MCF 10A (cell line): ENCODE data around the gene DISP2. TPM values are rescaled to one million over a fixed set of nuclear protein-coding genes. Genes with fewer than 3 reads are reported as not detected.

Experiments
- BruUV-seq: library from RNA; stranded (reverse); fragments of 400-500 nt; replicated peaks from 2 replicates; lab custom pipeline; 2021; lab: Mats Ljungman, UMichigan
- CTCF ChIA-PET: fragments of 300-600 bp; sonication (Branson Sonifier 250); formaldehyde crosslinking; extraction: SDS; loops from one replicate; lab custom pipeline; 2021; ENCODE audit warnings: antibody characterized with exemption, inconsistent platforms; lab: Yijun Ruan, JAX
- POLR2A ChIA-PET: fragments of 300-600, 350-650 bp; sonication (Branson Sonifier 250); formaldehyde crosslinking; extraction: SDS; loops from one replicate; lab custom pipeline; 2020; ENCODE audit warnings: antibody characterized with exemption, inconsistent platforms; lab: Yijun Ruan, JAX
- DNase-seq: peaks from one replicate; pipeline ENCODE4 v3.0.0-alpha.2; 2018; ENCODE audit not compliant: unreplicated experiment
- H3K27ac Mint-ChIP-seq: one replicate; pipeline ENCODE4 v1.8.0; 2022; ENCODE audit warnings: mild to moderate bottlenecking, low read depth, mixed read lengths; ENCODE audit not compliant: unreplicated experiment
- H3K27me3 Mint-ChIP-seq: one replicate; pipeline ENCODE4 v1.8.0; 2022; ENCODE audit warnings: mixed read lengths; ENCODE audit not compliant: insufficient read depth, unreplicated experiment
- H3K36me3 Mint-ChIP-seq: one replicate; pipeline ENCODE4 v1.8.0; 2022; ENCODE audit warnings: mild to moderate bottlenecking, moderate library complexity, mixed read lengths; ENCODE audit not compliant: insufficient read depth, unreplicated experiment
- H3K4me1 Mint-ChIP-seq: one replicate; pipeline ENCODE4 v1.8.0; 2022; ENCODE audit warnings: mixed read lengths; ENCODE audit not compliant: insufficient read depth, unreplicated experiment
- H3K4me3 Mint-ChIP-seq: one replicate; pipeline ENCODE4 v1.8.0; 2022; ENCODE audit warnings: mild to moderate bottlenecking, moderate library complexity, mixed read lengths; ENCODE audit not compliant: unreplicated experiment
- H3K9me3 Mint-ChIP-seq: one replicate; pipeline ENCODE4 v1.8.0; 2022; ENCODE audit warnings: mixed read lengths; ENCODE audit not compliant: unreplicated experiment
- CTCF ChIP-seq: fragments of 200-600 bp; IDR thresholded peaks from one replicate; pipeline ENCODE4 v1.8.0; 2022; ENCODE audit warnings: antibody characterized with exemption, mild to moderate bottlenecking; ENCODE audit not compliant: unreplicated experiment
- intact Hi-C: fragments of 100-400 bp; cut with micrococcal nuclease; formaldehyde crosslinking; loops from 2 replicates; pipeline ENCODE4 v1.14.1; 2022
- total RNA-seq: library from RNA; stranded (reverse); gene quantifications from 2 replicates; pipeline ENCODE4 v1.2.3, GENCODE V29; 2022

DISP2 gene
- total RNA-seq, 1 experiment from 2014 or later = 1.8 TPM

DNA sequence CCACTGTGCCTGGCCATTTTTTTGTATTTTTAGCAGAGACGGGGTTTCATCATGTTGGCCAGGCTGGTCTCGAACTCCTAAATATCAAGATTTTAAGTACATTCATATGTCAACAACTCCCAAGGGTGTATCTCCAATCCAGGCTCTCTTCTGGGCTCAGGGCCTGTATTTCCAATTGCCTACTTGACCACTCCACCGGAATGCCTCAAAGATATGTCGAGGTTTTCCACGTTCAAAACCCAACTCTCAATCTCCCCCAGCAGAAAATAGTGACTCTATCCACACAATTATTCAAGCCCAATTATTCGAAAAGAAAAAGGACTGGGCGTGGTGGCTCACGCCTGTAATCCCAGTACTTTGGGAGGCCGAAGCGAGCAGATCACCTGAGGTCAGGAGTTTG is 22.6 kb downstream of the DISP2 start:
- no peaks in the 10 kb centered on the region for H3K9me3 Mint-ChIP-seq
- DNase-seq = no peak
- H3K36me3 Mint-ChIP-seq = peaks cover 6% of the 10 kb centered on the region
- intact Hi-C loops = no loop called here
- H3K27me3 Mint-ChIP-seq = no peaks in the 10 kb centered on the region
- peaks cover 25% of the 10 kb centered on the region for H3K4me1 Mint-ChIP-seq
- TF ChIP-seq CTCF = no peak
- no peak overlapping the region for H3K4me3 Mint-ChIP-seq
- BruUV-seq = no TSS peak
- ChIA-PET POLR2A (interaction anchor here (0.6 to 1.9 kb wide), 3 partner anchors 12 to 25 kb away, joined by 4 to 13 read pairs (median 10); partner anchors contain the start of gene IVD), CTCF (interaction anchor here (0.6 to 3.7 kb wide), 6 partner anchors 13 to 463 kb away, joined by 3 to 22 read pairs (median 4); partner anchors contain the start of gene SPINT1)
- peak overlapping the region; percentile 8 for H3K27ac Mint-ChIP-seq

- TF ChIP-seq CTCF = no peak
- Mint-ChIP-seq H3K27me3 (no peaks in the 10 kb centered on the region), H3K4me1 (peaks cover 25% of the 10 kb centered on the region), H3K27ac (peak overlapping the region; percentile 89), H3K36me3 (peaks cover 6% of the 10 kb centered on the region), H3K9me3 (no peaks in the 10 kb centered on the region), H3K4me3 (no peak overlapping the region)
- ChIA-PET CTCF (interaction anchor here (0.6 to 3.5 kb wide), 5 partner anchors 13 to 312 kb away, joined by 3 to 25 read pairs (median 4); no protein-coding TSS in a partner anchor), POLR2A (interaction anchor here (0.6 to 3.1 kb wide), 8 partner anchors 14 to 1028 kb away, joined by 3 to 31 read pairs (median 3); partner anchors contain the start of genes CCDC9B and IVD)
- DNase-seq = no peak
- no TSS peak for BruUV-seq
- intact Hi-C loops = no loop called here
Observed at GRCh38 chr15:40381818-40382529, 24.0 kb downstream of the DISP2 start.

GRCh38 chr15:40382580-40383456 is 24.8 kb downstream of the DISP2 start, which contains the start of gene KNSTRN:
TSS of gene KNSTRN (plus strand) at chr15:40382721. CDS start at chr15:40382836, 115 bp downstream.
- intact Hi-C loops = no loop called here

More at GRCh38 chr15:40382580-40383456, 24.8 kb downstream of the DISP2 start, which contains the start of gene KNSTRN:
- Mint-ChIP-seq H3K27me3 (no peaks in the 10 kb centered on the region), H3K9me3 (no peaks in the 10 kb centered on the region), H3K4me3 (peak within 1 kb of the TSS; percentile 97), H3K4me1 (peaks cover 25% of the 10 kb centered on the region), H3K36me3 (peaks cover 11% of the 10 kb centered on the region), H3K27ac (peak within 1 kb of the TSS; percentile 89)
- CTCF ChIA-PET = interaction anchor here (0.6 to 3.5 kb wide), 6 partner anchors 11 to 313 kb away, joined by 3 to 25 read pairs (median 4); no protein-coding TSS in a partner anchor
- DNase-seq = peak; percentile 95
- POLR2A ChIA-PET = interaction anchor here (0.6 to 3.1 kb wide), 9 partner anchors 15 to 324 kb away, joined by 3 to 31 read pairs (median 3); partner anchors contain the start of genes CCDC9B and IVD
- BruUV-seq = TSS peak; percentile 69
- TF ChIP-seq CTCF = no peak
